Measurements from ENCODE around the gene PRRT1.
"Not testable (repeated sequence)": the region's sequence is repeated elsewhere in the genome, so short reads cannot be mapped to it uniquely, and the experiment has no call there.

PRRT1 gene

DNA sequence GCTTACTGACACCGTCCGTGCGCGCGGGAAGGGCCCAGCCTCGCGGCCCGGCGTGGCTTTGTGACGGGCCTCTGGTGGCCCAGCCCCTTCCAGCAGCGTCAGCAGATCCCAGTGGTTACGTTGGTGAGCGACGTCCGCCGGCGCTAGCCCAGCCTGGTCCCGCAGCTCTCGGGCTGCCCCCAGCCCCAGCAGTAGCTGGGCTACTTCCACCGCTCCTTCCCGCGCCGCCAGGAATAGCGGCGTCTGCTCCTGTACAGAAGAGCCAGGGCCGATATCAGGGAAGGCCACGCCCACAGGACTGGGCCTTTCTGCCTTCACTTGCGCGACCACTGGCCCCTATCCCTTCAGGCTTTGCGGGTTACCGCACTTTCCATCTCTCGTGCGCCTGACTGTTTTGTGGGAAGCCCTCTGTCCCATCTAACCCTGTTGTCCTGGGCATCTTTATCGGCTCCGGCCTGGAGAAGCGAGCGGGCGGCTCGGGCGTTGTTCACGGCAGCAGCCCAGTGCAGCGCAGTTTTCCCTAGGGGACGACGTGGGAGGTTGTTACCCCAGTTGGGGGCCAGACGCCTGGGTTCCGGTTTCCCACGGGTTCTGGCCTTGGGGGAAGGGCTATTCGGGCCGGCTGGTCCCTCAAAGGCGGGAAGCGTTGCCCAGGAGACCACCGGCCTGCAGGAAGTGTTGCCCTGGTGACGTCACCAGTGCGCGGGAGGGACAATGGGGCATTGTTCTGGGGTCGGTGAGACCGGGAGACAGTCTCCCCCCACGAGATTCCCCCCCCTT, 44.4 kb upstream of the PRRT1 start:
- peak; percentile 97 for DNase-seq (ENCODE audit: low spot score)
- in situ Hi-C loops (cut with MboI; ENCODE audit: low pct_unique_long_range_greater_than_20kb, low sequenced_read_pairs, unreplicated experiment), result no loop called here
- TF ChIP-seq CTCF (IDR thresholded peaks at IDR 0.05; ENCODE audit: extremely low read depth, insufficient read depth, missing control alignments), result no peak

- DNase-seq (ENCODE audit: low spot score), result no peak
- TF ChIP-seq CTCF (IDR thresholded peaks at IDR 0.05; ENCODE audit: extremely low read depth, insufficient read depth, missing control alignments), result peak; percentile 10
- in situ Hi-C loops (cut with MboI; ENCODE audit: low pct_unique_long_range_greater_than_20kb, low sequenced_read_pairs, unreplicated experiment), result no loop called here
Observed at GRCh38 chr6:32195652-32195901, 43.8 kb upstream of the PRRT1 start.

DNA sequence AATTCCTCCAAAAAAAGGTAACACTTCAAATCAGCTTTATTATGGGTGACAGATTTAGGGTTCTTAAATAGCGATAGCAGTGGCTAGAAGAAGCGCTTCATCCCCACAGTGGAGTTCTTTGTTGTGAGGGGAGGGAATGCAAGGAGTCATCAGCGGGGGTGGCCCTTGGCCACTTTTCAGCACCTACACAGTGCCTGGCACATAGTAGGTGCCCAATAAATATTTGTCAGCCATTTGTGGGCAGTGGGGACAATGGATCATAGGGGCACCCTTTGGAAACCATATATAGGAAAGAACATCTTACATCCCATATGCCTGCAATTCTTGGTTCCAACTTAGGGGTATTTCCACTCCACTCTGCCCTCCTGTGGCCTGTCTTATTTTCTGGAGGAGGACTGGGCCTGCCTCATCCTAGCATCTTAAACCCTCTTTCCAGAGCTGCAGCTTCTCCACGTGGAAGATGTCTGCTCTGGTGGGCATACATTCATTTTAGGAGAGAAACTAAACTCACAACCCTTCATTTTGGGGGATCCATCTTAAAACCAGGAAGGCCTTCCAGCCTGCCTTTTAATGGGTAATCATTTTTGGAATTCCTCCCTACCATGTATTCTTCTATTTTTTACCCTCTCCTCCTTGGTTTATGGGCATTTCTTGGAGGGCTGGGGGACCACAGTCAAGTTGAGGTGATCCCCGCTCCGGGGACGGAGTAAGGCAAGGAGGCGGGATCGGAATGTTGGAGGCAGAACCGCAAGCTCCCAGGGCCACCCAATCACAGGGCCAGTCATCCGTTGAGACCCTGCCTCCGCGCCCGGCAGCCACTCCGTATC, 43.3 kb upstream of the PRRT1 start:
- peak; percentile 67 for TF ChIP-seq CTCF (IDR thresholded peaks at IDR 0.05; ENCODE audit: extremely low read depth, insufficient read depth, missing control alignments)
- no peak for DNase-seq (ENCODE audit: low spot score)
- in situ Hi-C loops (cut with MboI; ENCODE audit: low pct_unique_long_range_greater_than_20kb, low sequenced_read_pairs, unreplicated experiment), result no loop called here

- no peak for DNase-seq (ENCODE audit: low spot score)
- TF ChIP-seq CTCF (IDR thresholded peaks at IDR 0.05; ENCODE audit: extremely low read depth, insufficient read depth, missing control alignments), result no peak
- in situ Hi-C loops (cut with MboI; ENCODE audit: low pct_unique_long_range_greater_than_20kb, low sequenced_read_pairs, unreplicated experiment), result no loop called here
Observed at GRCh38 chr6:32194388-32194787, 42.6 kb upstream of the PRRT1 start.

DNA sequence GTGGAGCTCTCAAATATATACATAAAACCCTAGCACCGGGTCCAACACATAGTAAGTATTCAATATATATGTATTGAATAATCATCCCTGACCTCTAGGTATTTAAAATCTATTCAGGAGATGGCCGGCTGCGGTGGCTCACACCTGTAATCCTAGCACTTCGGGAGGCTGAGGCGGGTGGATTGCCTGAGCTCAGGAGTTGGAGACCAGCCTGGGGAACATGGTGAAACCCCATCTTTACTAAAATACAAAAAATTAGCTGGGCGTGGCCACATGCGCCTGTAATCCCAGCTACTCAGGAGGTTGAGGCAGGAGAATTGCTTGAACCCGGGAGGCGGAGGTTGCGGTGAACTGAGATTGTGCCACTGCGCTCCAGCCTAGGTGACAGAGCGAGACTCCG, 41.4 kb upstream of the PRRT1 start:
- in situ Hi-C loops (cut with MboI; ENCODE audit: low pct_unique_long_range_greater_than_20kb, low sequenced_read_pairs, unreplicated experiment); DNase-seq (ENCODE audit: low spot score): not testable (repeated sequence)

GRCh38 chr6:32192608-32193039, 40.9 kb upstream of the PRRT1 start, which contains the start of gene GPSM3:
Gene GPSM3 (minus strand): TSS chr6:32192643. CDS start chr6:32192513, 130 bp downstream.
- DNase-seq (ENCODE audit: low spot score), result no peak
- TF ChIP-seq CTCF (IDR thresholded peaks at IDR 0.05; ENCODE audit: extremely low read depth, insufficient read depth, missing control alignments), result no peak
- in situ Hi-C loops (cut with MboI; ENCODE audit: low pct_unique_long_range_greater_than_20kb, low sequenced_read_pairs, unreplicated experiment), result no loop called here
